ENCODE data around the gene GALNTL6. TPM values are rescaled to one million over a fixed set of nuclear protein-coding genes. Genes with fewer than 3 reads are reported as not detected.

Gene GALNTL6
- total RNA-seq, 4 donors from 2014 or later, result 0.26 to 4.0 (median 1.5) TPM; not detected in 1

DNA sequence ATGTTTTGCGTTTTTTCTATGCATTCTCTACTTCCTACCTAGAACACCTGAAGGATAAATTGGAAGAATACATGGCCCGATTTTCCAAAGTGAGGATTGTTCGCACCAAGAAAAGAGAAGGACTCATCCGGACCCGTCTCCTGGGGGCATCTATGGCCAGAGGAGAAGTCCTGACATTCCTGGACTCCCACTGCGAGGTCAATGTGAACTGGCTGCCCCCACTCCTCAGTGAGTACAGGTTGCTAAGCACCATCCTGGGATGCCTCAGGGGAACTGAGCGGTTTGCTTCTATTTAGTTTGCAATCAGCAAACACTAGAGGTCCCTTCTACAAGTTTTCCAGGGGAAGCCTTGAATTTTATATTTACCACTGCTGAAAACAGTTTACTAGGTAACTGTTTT lies 996.1 kb downstream of the GALNTL6 start:
- TF ChIP-seq POLR2A (IDR thresholded peaks at IDR 0.05) (no peak), EP300 (IDR thresholded peaks at IDR 0.05) (no peak), POLR2AphosphoS5 (IDR thresholded peaks at IDR 0.05) (no peak), CTCF (IDR thresholded peaks at IDR 0.05) (no peak)
- Histone ChIP-seq H3K27ac (no peak overlapping the region), H3K36me3 (no peaks in the 10 kb centered on the region), H3K4me1 (no peaks in the 10 kb centered on the region), H3K4me3 (no peak overlapping the region), H3K9me3 (no peaks in the 10 kb centered on the region), H3K27me3 (no peaks in the 10 kb centered on the region)
- no peak for DNase-seq (ENCODE audit: low spot score in 2 of 2)
- 66% methylated on average over 7 of the region's 7 CpGs for WGBS

DNA sequence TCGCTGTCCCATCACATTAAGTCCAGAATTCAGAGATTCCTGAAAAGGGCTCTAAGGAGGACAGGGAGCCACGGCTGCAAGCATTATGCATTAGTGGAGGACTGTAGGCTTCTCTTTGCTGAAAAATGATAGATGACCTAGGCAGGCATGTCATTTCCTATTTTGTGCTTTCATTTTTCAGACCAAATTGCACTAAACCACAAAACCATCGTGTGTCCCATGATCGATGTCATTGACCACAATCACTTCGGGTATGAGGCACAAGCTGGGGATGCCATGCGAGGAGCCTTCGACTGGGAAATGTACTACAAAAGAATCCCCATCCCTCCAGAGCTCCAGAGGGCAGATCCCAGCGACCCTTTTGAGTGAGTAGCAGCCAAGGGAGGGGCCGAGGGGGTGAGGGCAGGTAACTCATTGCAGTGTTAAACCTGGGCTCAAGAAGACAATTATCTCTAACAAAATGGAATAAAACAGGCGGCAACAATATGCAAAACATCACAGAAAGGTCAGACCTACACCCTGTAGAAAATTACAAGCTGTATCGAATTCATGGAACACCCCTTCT lies 1000.2 kb downstream of the GALNTL6 start:
- WGBS, result 74% methylated on average over 11 of the region's 11 CpGs
- no peak overlapping the region for H3K27ac ChIP-seq
- no peaks in the 10 kb centered on the region for H3K27me3 ChIP-seq
- TF ChIP-seq EP300 (IDR thresholded peaks at IDR 0.05), result no peak
- TF ChIP-seq CTCF (IDR thresholded peaks at IDR 0.05), result no peak
- TF ChIP-seq POLR2AphosphoS5 (IDR thresholded peaks at IDR 0.05), result no peak
- no peak for TF ChIP-seq POLR2A (IDR thresholded peaks at IDR 0.05)
- H3K9me3 ChIP-seq, result no peaks in the 10 kb centered on the region
- H3K4me3 ChIP-seq, result no peak overlapping the region
- H3K36me3 ChIP-seq, result no peaks in the 10 kb centered on the region
- DNase-seq (ENCODE audit: low spot score in 2 of 2), result no peak
- no peaks in the 10 kb centered on the region for H3K4me1 ChIP-seq

DNA sequence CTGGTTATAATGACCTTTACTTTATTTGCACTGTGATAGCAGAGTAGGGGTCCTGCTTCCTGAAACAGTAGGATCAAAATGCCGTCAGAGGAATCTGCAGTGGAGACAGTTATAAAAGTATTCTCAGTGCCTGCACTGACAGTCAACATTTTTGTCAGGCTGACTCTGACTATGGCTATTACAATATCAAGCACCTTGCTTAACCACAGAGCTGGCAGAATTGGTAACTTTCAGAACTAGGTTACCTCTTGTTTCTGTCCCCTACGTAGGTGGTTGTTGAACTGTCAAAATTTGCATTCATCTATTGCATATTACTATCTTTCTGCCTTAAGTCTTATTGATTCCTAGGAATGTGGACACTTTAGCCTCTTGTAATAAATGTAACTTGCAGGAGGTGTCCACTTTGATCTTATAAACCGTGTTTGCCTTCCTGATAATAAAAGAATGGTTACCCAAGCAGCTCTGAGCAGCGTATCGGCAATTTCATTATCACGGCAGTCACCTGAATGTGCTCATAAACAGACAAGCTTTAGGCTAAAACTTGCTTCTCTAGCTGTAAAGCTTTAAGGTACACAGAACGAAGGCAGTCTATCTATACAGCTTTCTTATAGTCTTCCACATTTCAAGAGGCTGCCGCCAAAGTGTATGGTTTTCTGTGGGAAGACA lies 1002.4 kb downstream of the GALNTL6 start:
- no peaks in the 10 kb centered on the region for H3K36me3 ChIP-seq
- H3K4me1 ChIP-seq, result no peaks in the 10 kb centered on the region
- no peak overlapping the region for H3K4me3 ChIP-seq
- TF ChIP-seq POLR2AphosphoS5 (IDR thresholded peaks at IDR 0.05) (no peak), POLR2A (IDR thresholded peaks at IDR 0.05) (no peak), CTCF (IDR thresholded peaks at IDR 0.05) (no peak)
- H3K27me3 ChIP-seq, result no peaks in the 10 kb centered on the region
- WGBS, result 87% methylated on average over 8 of the region's 8 CpGs
- no peak for DNase-seq (ENCODE audit: low spot score in 2 of 2)
- no peaks in the 10 kb centered on the region for H3K9me3 ChIP-seq
- no peak overlapping the region for H3K27ac ChIP-seq

GRCh38 chr4:172818901-172819300 lies 1005.7 kb downstream of the GALNTL6 start:
- TF ChIP-seq CTCF (IDR thresholded peaks at IDR 0.05) (no peak), EP300 (IDR thresholded peaks at IDR 0.05) (no peak), POLR2AphosphoS5 (IDR thresholded peaks at IDR 0.05) (no peak), POLR2A (IDR thresholded peaks at IDR 0.05) (no peak)
- Histone ChIP-seq H3K9me3 (no peaks in the 10 kb centered on the region), H3K36me3 (no peaks in the 10 kb centered on the region), H3K27me3 (no peaks in the 10 kb centered on the region), H3K4me1 (no peaks in the 10 kb centered on the region), H3K27ac (no peak overlapping the region), H3K4me3 (no peak overlapping the region)
- DNase-seq (ENCODE audit: low spot score in 2 of 2), result no peak
- WGBS, result 86% methylated on average over 1 of the region's 1 CpG

- Histone ChIP-seq H3K9me3 (no peaks in the 10 kb centered on the region), H3K27me3 (no peaks in the 10 kb centered on the region), H3K27ac (no peak overlapping the region), H3K4me3 (no peak overlapping the region), H3K36me3 (no peaks in the 10 kb centered on the region), H3K4me1 (no peaks in the 10 kb centered on the region)
- TF ChIP-seq CTCF (IDR thresholded peaks at IDR 0.05), result no peak
- TF ChIP-seq POLR2AphosphoS5 (IDR thresholded peaks at IDR 0.05), result no peak
- no peak for TF ChIP-seq POLR2A (IDR thresholded peaks at IDR 0.05)
- TF ChIP-seq EP300 (IDR thresholded peaks at IDR 0.05), result no peak
- WGBS, result 27% methylated on average over 1 of the region's 1 CpG
- no peak for DNase-seq (ENCODE audit: low spot score in 2 of 2)
These were observed 1006.1 kb downstream of the GALNTL6 start for GRCh38 chr4:172819353-172819752.

Measured in suprapubic skin (tissue), 4 donors.